B cell (primary cell): ENCODE results near the gene IL19. TPM values are rescaled to one million over a fixed set of nuclear protein-coding genes. Genes with fewer than 3 reads are reported as not detected.

ENCODE experiments used
- ATAC-seq: fragments of 200-7000 bp; cut with Tn5 transposase; one replicate; pipeline ENCODE4 v1.10.0; 2021; ENCODE audit warnings: low read depth, mild to moderate bottlenecking, moderate number of reproducible peaks, moderate library complexity
- CTCF ChIA-PET: fragments of 350-600 bp; sonication (Branson Sonifier 250); formaldehyde crosslinking; loops from one replicate; lab custom pipeline; 2021; ENCODE audit warnings: antibody characterized with exemption, inconsistent platforms; lab: Charles Lee
- POLR2A ChIA-PET: fragments of 350-600 bp; sonication (Branson Sonifier 250); formaldehyde crosslinking; loops from one replicate; lab custom pipeline; 2021; ENCODE audit warnings: antibody characterized with exemption; lab: Charles Lee
- DNase-seq: peaks from one replicate; pipeline ENCODE4 v3.0.0; 2013
- H2AFZ ChIP-seq: 2 replicates; pipeline ENCODE4 v1.6.1; 2012; ENCODE audit warnings: mild to moderate bottlenecking, low read depth, low read length; ENCODE audit not compliant: insufficient read depth, poor library complexity, severe bottlenecking
- H3K27ac ChIP-seq, 2 donors: 1 replicate in 1 of 2; 2 replicates in 1 of 2; pipeline ENCODE4 v1.5.1; 2012 to 2013; ENCODE audit warnings: low read length in 2 of 2, mild to moderate bottlenecking in 2 of 2, moderate library complexity in 1 of 2
- H3K27me3 ChIP-seq, 4 experiments: fragments of 200-600 bp in 1 of 4; sonication (generic) in 1 of 4; replicated peaks in 1 of 4; 1 replicate in 2 of 4; 2 replicates in 2 of 4; pipeline versions ENCODE4 v1.6.1 to v1.7.0; 2013 to 2016; ENCODE audit warnings: low read length in 3 of 4, mild to moderate bottlenecking in 2 of 4, mixed read lengths in 1 of 4, moderate library complexity in 1 of 4; ENCODE audit not compliant: insufficient read depth in 4 of 4, control insufficient read depth in 3 of 4; ENCODE audit errors: control extremely low read depth in 1 of 4
- H3K36me3 ChIP-seq, 2 experiments: replicated peaks in 1 of 2; 1 replicate in 1 of 2; 2 replicates in 1 of 2; pipeline versions ENCODE4 v1.6.1 to v1.7.1; 2013; ENCODE audit warnings: low read length in 1 of 2; ENCODE audit not compliant: insufficient read depth in 2 of 2, control insufficient read depth in 1 of 2; ENCODE audit errors: control extremely low read depth in 1 of 2, extremely low read depth in 1 of 2
- H3K4me1 ChIP-seq, 2 donors: fragments of 200-600 bp in 1 of 2; sonication (generic) in 1 of 2; 1 replicate in 1 of 2; 2 replicates in 1 of 2; pipeline versions ENCODE4 v1.5.1 to v1.6.1; 2013 to 2017; ENCODE audit warnings: low read length in 2 of 2; ENCODE audit not compliant: control insufficient read depth in 2 of 2, insufficient read depth in 2 of 2
- H3K4me2 ChIP-seq: replicated peaks from 2 replicates; pipeline ENCODE3; 2012; ENCODE audit warnings: mild to moderate bottlenecking, low read depth, low read length; ENCODE audit not compliant: poor library complexity, severe bottlenecking
- H3K4me3 ChIP-seq, 5 experiments: fragments of 200-600 bp in 1 of 5; sonication (generic) in 1 of 5; 1 replicate in 3 of 5; 2 replicates in 2 of 5; pipeline versions ENCODE4 v1.5.1 to v1.7.0; 2011 to 2016; ENCODE audit warnings: low read length in 4 of 5, mild to moderate bottlenecking in 4 of 5, low read depth in 2 of 5, control low read depth in 1 of 5, moderate library complexity in 1 of 5; ENCODE audit not compliant: insufficient read depth in 1 of 5; ENCODE audit errors: control extremely low read depth in 1 of 5, extremely low read depth in 1 of 5
- H3K79me2 ChIP-seq: fragments of 200-600 bp; sonication (generic); one replicate; pipeline ENCODE4 v1.6.0; 2016; ENCODE audit warnings: low read length; ENCODE audit not compliant: control insufficient read depth, insufficient read depth
- H3K9ac ChIP-seq: fragments of 200-600 bp; sonication (generic); 2 replicates; pipeline ENCODE4 v1.6.1; 2017; ENCODE audit warnings: mild to moderate bottlenecking, low read length, moderate library complexity
- H3K9me3 ChIP-seq, 3 donors: one replicate each; pipeline versions ENCODE4 v1.6.1 to v1.7.1; 2013; ENCODE audit warnings: low read length in 2 of 3; ENCODE audit not compliant: control insufficient read depth in 2 of 3, insufficient read depth in 1 of 3; ENCODE audit errors: control extremely low read depth in 1 of 3
- H4K20me1 ChIP-seq: 2 replicates; pipeline ENCODE4 v1.6.0; 2012; ENCODE audit warnings: mild to moderate bottlenecking, low read length; ENCODE audit not compliant: insufficient read depth, control insufficient read depth, poor library complexity, severe bottlenecking
- H3K27ac Mint-ChIP-seq: one replicate; pipeline ENCODE4 v1.8.0; 2021; ENCODE audit warnings: mixed read lengths
- H3K27me3 Mint-ChIP-seq: one replicate; pipeline ENCODE4 v1.8.0; 2021; ENCODE audit warnings: mixed read lengths
- H3K4me1 Mint-ChIP-seq: one replicate; pipeline ENCODE4 v1.8.0; 2021; ENCODE audit warnings: mixed read lengths
- H3K4me3 Mint-ChIP-seq: one replicate; pipeline ENCODE4 v1.8.0; 2021; ENCODE audit warnings: mixed read lengths
- H3K9me3 Mint-ChIP-seq: one replicate; pipeline ENCODE4 v1.8.0; 2022; ENCODE audit warnings: mixed read lengths; ENCODE audit not compliant: insufficient read depth
- CTCF ChIP-seq: fragments of 200-600 bp; IDR thresholded peaks from one replicate; pipeline ENCODE4 v1.8.0; 2022; ENCODE audit warnings: antibody characterized with exemption, mild to moderate bottlenecking
- EZH2 ChIP-seq: IDR thresholded peaks from 2 replicates; pipeline ENCODE4 v1.6.1; 2012; ENCODE audit warnings: borderline replicate concordance, low read depth, mild to moderate bottlenecking, moderate library complexity, low read length; ENCODE audit not compliant: insufficient read depth, poor library complexity, severe bottlenecking
- WGBS: methylation state at CpG from one replicate; pipeline ENCODE4 v1.1.5; 2013; ENCODE audit warnings: missing lambda C conversion rate; ENCODE audit not compliant: insufficient coverage; 5-methylcytosine and 5-hydroxymethylcytosine counted together
- intact Hi-C: fragments of 100-400 bp; cut with micrococcal nuclease; formaldehyde crosslinking; loops from one replicate; pipeline ENCODE4 v1.10.0; 2022
- polyA plus RNA-seq: library from polyadenylated mRNA; depleted of rRNA; stranded (reverse); fragments of >200 nt; gene quantifications from 2 replicates; pipeline ENCODE4 v1.2.3, GENCODE V29; 2012
- total RNA-seq, 2 donors: library from RNA; stranded (reverse); fragments of 120-200 nt in 1 of 2; gene quantifications; 1 replicate in 1 of 2; 2 replicates in 1 of 2; pipeline versions ENCODE4 v1.2.3 to v1.2.4, GENCODE V29; 2013 to 2022

The IL19 gene
- total and polyA plus RNA-seq, 2 donors (not counting 1 experiment from before 2014, with no cell fraction given): 0.27 TPM; not detected in 1

DNA sequence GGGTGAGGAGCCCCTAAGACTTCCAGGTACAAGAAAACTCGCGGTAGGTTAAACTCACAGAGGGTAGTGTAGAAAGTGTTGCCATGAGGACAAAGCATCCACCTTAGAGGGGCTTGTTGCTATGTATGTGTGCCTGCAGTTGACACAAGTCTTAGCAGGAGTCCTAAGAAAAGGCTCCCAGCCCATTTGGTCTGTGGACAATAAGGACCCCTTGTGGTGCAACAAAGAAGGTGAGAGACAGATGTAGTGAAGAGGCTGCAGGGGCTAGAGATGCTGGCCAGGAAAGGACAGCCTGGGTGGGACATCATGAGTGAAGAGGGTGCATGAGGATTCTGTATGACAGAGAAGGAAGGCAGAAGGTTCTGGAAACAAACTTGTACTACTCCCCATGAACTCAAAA is 38.0 kb downstream of the IL19 start:
- Histone ChIP-seq H3K36me3 (no peaks in the 10 kb centered on the region), H3K9me3 (peaks cover 0 to 6% (median 0%) of the 10 kb centered on the region in 3 donors), H3K4me3 (no peak overlapping the region), H2AFZ (no peak overlapping the region), H3K4me1 (peaks cover 8 to 12% of the 10 kb centered on the region in 2 donors), H4K20me1 (no peaks in the 10 kb centered on the region), H3K9ac (no peak overlapping the region), H3K79me2 (no peaks in the 10 kb centered on the region), H3K27ac (no peak overlapping the region), H3K4me2 (no peak overlapping the region), H3K27me3 (no peaks in the 10 kb centered on the region)
- peak; percentile 81 for ATAC-seq
- ChIA-PET POLR2A (interaction anchor here (1.5 to 1.9 kb wide), 3 partner anchors 74 to 104 kb away, joined by 4 to 9 read pairs (median 5); no protein-coding TSS in a partner anchor), CTCF (interaction anchor here (0.8 to 11.3 kb wide), 44 partner anchors 10 to 197 kb away, joined by 3 to 278 read pairs (median 6); partner anchors contain the start of genes DYRK3, FCMR, IL19 and IL20)
- Mint-ChIP-seq H3K9me3 (no peaks in the 10 kb centered on the region), H3K4me3 (no peak overlapping the region), H3K27ac (no peak overlapping the region), H3K4me1 (peaks cover 27% of the 10 kb centered on the region), H3K27me3 (no peaks in the 10 kb centered on the region)
- DNase-seq: peak; percentile 62
- WGBS: 91% methylated on average over 2 of the region's 2 CpGs
- intact Hi-C loops: loop anchor here (1.0 to 10.0 kb wide), 9 partner anchors 26 to 334 kb away; partner anchors contain the start of genes DYRK3 and IKBKE
- TF ChIP-seq EZH2 (no peak), CTCF (peak; percentile 50)

DNA sequence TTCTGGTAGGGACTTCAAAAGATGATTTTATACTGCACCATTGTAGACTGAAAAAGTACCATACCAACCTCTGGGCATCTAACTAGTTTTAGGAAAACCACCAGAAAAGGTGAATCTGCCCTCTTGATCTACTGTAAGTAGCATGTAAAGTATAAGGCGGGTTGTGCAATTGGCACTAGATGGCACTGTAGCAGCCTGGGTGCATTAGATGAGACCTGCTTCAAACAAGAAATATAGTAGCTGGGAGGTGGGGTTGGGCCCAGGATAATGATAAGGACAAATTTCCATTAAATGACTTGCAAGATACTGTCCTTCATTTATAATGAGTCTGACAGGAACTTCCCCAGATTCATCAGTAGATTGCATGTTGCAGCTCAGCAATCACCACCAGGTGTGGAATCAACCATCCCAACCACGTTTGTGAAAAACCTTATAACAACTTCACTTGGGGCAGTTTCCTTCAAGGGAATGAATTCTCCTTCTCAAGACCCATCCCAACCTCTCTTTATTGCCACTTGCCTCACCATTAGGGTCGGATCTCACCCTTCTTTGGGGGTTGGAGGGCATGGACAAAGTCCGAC is 39.0 kb downstream of the IL19 start:
- Histone ChIP-seq H3K79me2 (no peaks in the 10 kb centered on the region), H3K4me2 (no peak overlapping the region), H3K27ac (no peak overlapping the region), H3K9me3 (peaks cover 0 to 6% (median 0%) of the 10 kb centered on the region in 3 donors), H3K4me1 (peaks cover 18% of the 10 kb centered on the region in 2 donors), H3K4me3 (no peak overlapping the region), H3K27me3 (no peaks in the 10 kb centered on the region), H2AFZ (no peak overlapping the region), H3K36me3 (no peaks in the 10 kb centered on the region), H3K9ac (no peak overlapping the region), H4K20me1 (no peaks in the 10 kb centered on the region)
- intact Hi-C loops: loop anchor here (1.0 to 10.0 kb wide), 7 partner anchors 42 to 335 kb away; partner anchors contain the start of genes DYRK3 and IKBKE
- DNase-seq (no peak), ATAC-seq (peak; percentile 41)
- TF ChIP-seq CTCF (peak; percentile 40), EZH2 (no peak)
- H3K27ac Mint-ChIP-seq: no peak overlapping the region
- 60% methylated on average over 2 of the region's 4 CpGs for WGBS
- POLR2A ChIA-PET: interaction anchor here (1.5 to 1.7 kb wide), 2 partner anchors 100 to 103 kb away, joined by 4 to 5 read pairs; no protein-coding TSS in a partner anchor
- H3K9me3 Mint-ChIP-seq: no peaks in the 10 kb centered on the region
- H3K27me3 Mint-ChIP-seq: no peaks in the 10 kb centered on the region
- CTCF ChIA-PET: interaction anchor here (0.6 to 11.3 kb wide), 60 partner anchors 9 to 596 kb away, joined by 3 to 278 read pairs (median 6); partner anchors contain the start of genes DYRK3, FCMR, IL10 and IL19
- no peak overlapping the region for H3K4me3 Mint-ChIP-seq
- peaks cover 29% of the 10 kb centered on the region for H3K4me1 Mint-ChIP-seq
